Mammary epithelial cell (primary cell): ENCODE measurements around the gene RPGRIP1.

Source experiments
- CTCF ChIP-seq, 2 donors: IDR thresholded peaks in 1 of 2; conservative IDR thresholded peaks in 1 of 2; 2 replicates each; pipeline ENCODE4 v1.5.1; 2011 to 2012; ENCODE audit warnings: inconsistent platforms in 2 of 2, low read length in 2 of 2, mild to moderate bottlenecking in 2 of 2, control low read depth in 1 of 2, low read depth in 1 of 2; ENCODE audit not compliant: insufficient read depth in 1 of 2; ENCODE audit errors: extremely low read depth in 1 of 2
- EZH2 ChIP-seq: IDR thresholded peaks from 2 replicates; pipeline ENCODE4 v1.6.1; 2012; ENCODE audit warnings: low read length, inconsistent platforms, borderline replicate concordance

- TF ChIP-seq EZH2: no peak
- no peak for TF ChIP-seq CTCF (conservative IDR thresholded peaks at IDR 0.05 in 1 of 2, IDR thresholded peaks at IDR 0.05 in 1 of 2; ENCODE audit: extremely low read depth in 1 of 2, insufficient read depth in 1 of 2, low read depth in 1 of 2, low read length in 2 of 2)
Observed at GRCh38 chr14:21248338-21248737, 31.5 kb upstream of the RPGRIP1 start.
